Astrocyte of the hippocampus (primary cell): ENCODE measurements around the gene CXXC5.

Source experiments
- DNase-seq: peaks from one replicate; pipeline ENCODE4 v3.0.0; 2011; ENCODE audit warnings: low read depth, low spot score

The CXXC5 gene

GRCh38 chr5:139638090-139638735, 9.9 kb upstream of the CXXC5 start:
- DNase-seq, result peak; percentile 83

GRCh38 chr5:139638736-139639618, 9.2 kb upstream of the CXXC5 start:
- DNase-seq, result no peak

GRCh38 chr5:139639619-139640380, 8.3 kb upstream of the CXXC5 start:
- DNase-seq, result peak; percentile 48

GRCh38 chr5:139640421-139641115, 7.6 kb upstream of the CXXC5 start:
- DNase-seq, result no peak

GRCh38 chr5:139641116-139642080, 6.8 kb upstream of the CXXC5 start:
- DNase-seq, result no peak

- no peak for DNase-seq
Observed at GRCh38 chr5:139642213-139642612, 5.9 kb upstream of the CXXC5 start.

- DNase-seq, result peak; percentile 2
Observed at GRCh38 chr5:139642891-139643871, 5.0 kb upstream of the CXXC5 start.

- no peak for DNase-seq
Observed at GRCh38 chr5:139644001-139644456, 4.1 kb upstream of the CXXC5 start.

GRCh38 chr5:139644646-139645429, 3.3 kb upstream of the CXXC5 start:
- DNase-seq, result no peak

GRCh38 chr5:139645430-139645871, 2.7 kb upstream of the CXXC5 start:
- no peak for DNase-seq

- DNase-seq, result no peak
Observed at GRCh38 chr5:139646111-139646510, 2.0 kb upstream of the CXXC5 start.

- peak; percentile 14 for DNase-seq
Observed at GRCh38 chr5:139646912-139647505, 1.1 kb upstream of the CXXC5 start.

- DNase-seq, result no peak
Observed at GRCh38 chr5:139647506-139648204, 494 bp upstream of the CXXC5 start.

GRCh38 chr5:139649082-139649991, 1.2 kb downstream of the CXXC5 start:
- peak; percentile 59 for DNase-seq

GRCh38 chr5:139650031-139650688, 2.0 kb downstream of the CXXC5 start:
- peak; percentile 71 for DNase-seq

GRCh38 chr5:139650689-139651042, 2.5 kb downstream of the CXXC5 start:
- no peak for DNase-seq
